HCT116 (cell line): ENCODE results near the gene RFX3. TPM values are rescaled to one million over a fixed set of nuclear protein-coding genes. Genes with fewer than 3 reads are reported as not detected.

Experiments used
- ATAC-seq: fragments of 200-7000 bp; cut with Tn5 transposase; 2 replicates; pipeline ENCODE4 v1.9.1; 2020; ENCODE audit warnings: mild to moderate bottlenecking, moderate library complexity
- BruUV-seq: library from RNA; stranded (reverse); fragments of 400-500 nt; replicated peaks from 2 replicates; lab custom pipeline; 2021; lab: Mats Ljungman, UMichigan
- CTCF ChIA-PET: fragments of 300-600 bp; sonication (Branson Sonifier 250); formaldehyde crosslinking; loops from one replicate; lab custom pipeline; 2021; ENCODE audit warnings: antibody characterized with exemption; lab: Charles Lee
- POLR2A ChIA-PET: fragments of 300-600, 350-600 bp; sonication (Branson Sonifier 250); formaldehyde crosslinking; loops from one replicate; lab custom pipeline; 2021; ENCODE audit warnings: antibody characterized with exemption; lab: Charles Lee
- RAD21 ChIA-PET, 2 experiments: fragments of 300-600 bp; sonication (Branson Sonifier 250); formaldehyde crosslinking; loops; one replicate each; lab custom pipeline; 2023; ENCODE audit warnings: low total read pairs in 2 of 2; ENCODE audit not compliant: uncharacterized antibody in 2 of 2, unreplicated experiment in 2 of 2, low non-redundant PET in 1 of 2; lab: Charles Lee
- DNase-seq: peaks from one replicate; pipeline ENCODE4 v3.0.0-alpha.2; 2010; ENCODE audit warnings: low read depth, low spot score
- H2AFZ ChIP-seq: fragments of 200-600 bp; shearing (Covaris generic), sonication (generic); 2 replicates; pipeline ENCODE4 v1.6.1; 2017; ENCODE audit warnings: low read depth, mixed run types, mixed read lengths, antibody characterized with exemption, low read length; ENCODE audit not compliant: poor library complexity, severe bottlenecking
- H3K27ac ChIP-seq: 2 replicates; pipeline ENCODE4 v1.5.1; 2012; ENCODE audit warnings: low read depth, low read length
- H3K27me3 ChIP-seq: fragments of 200-600 bp; sonication (generic); 2 replicates; pipeline ENCODE4 v1.6.1; 2016; ENCODE audit warnings: mixed run types, low read length, mixed read lengths; ENCODE audit not compliant: insufficient read depth
- H3K36me3 ChIP-seq, 2 experiments: fragments of 200-500 bp in 1 of 2; fragments of 200-600 bp in 1 of 2; sonication (Bioruptor generic) in 1 of 2; sonication (generic) in 1 of 2; 2 replicates each; pipeline versions ENCODE4 v1.5.1 to v1.6.1; 2014 to 2016; ENCODE audit warnings: low read length in 2 of 2, inconsistent platforms in 1 of 2, mixed read lengths in 1 of 2, mixed run types in 1 of 2; ENCODE audit not compliant: insufficient read depth in 2 of 2, control insufficient read depth in 1 of 2
- H3K4me1 ChIP-seq, 2 experiments: fragments of 200-600 bp in 1 of 2; sonication (generic) in 1 of 2; 2 replicates each; pipeline versions ENCODE4 v1.5.1 to v1.6.1; 2012 to 2017; ENCODE audit warnings: low read length in 2 of 2, inconsistent platforms in 1 of 2, mild to moderate bottlenecking in 1 of 2, mixed read lengths in 1 of 2, mixed run types in 1 of 2, moderate library complexity in 1 of 2; ENCODE audit not compliant: insufficient read depth in 2 of 2, control insufficient read depth in 1 of 2
- H3K4me2 ChIP-seq: fragments of 200-600 bp; sonication (generic); 2 replicates; pipeline ENCODE4 v1.6.1; 2017; ENCODE audit warnings: mixed run types, low read length, mixed read lengths
- H3K4me3 ChIP-seq, 2 experiments: fragments of 200-600 bp in 1 of 2; sonication (generic) in 1 of 2; replicated peaks in 1 of 2; 2 replicates each; pipeline ENCODE4 v1.5.1; 2011 to 2016; ENCODE audit warnings: low read length in 2 of 2, control low read depth in 1 of 2, low read depth in 1 of 2, mild to moderate bottlenecking in 1 of 2, mixed read lengths in 1 of 2, mixed run types in 1 of 2
- H3K79me2 ChIP-seq: fragments of 200-600 bp; sonication (generic); 2 replicates; pipeline ENCODE4 v1.6.1; 2017; ENCODE audit warnings: mild to moderate bottlenecking, mixed run types, low read length, moderate library complexity, mixed read lengths; ENCODE audit not compliant: insufficient read depth
- H3K9ac ChIP-seq: fragments of 200-600 bp; sonication (generic); 2 replicates; pipeline ENCODE4 v1.6.1; 2016; ENCODE audit warnings: low read length, mixed read lengths
- H3K9me2 ChIP-seq: fragments of 200-600 bp; sonication (generic), shearing (Covaris generic); 2 replicates; pipeline ENCODE4 v1.6.1; 2017; ENCODE audit warnings: mixed run types, mild to moderate bottlenecking, moderate library complexity; ENCODE audit not compliant: insufficient read depth
- H3K9me3 ChIP-seq, 2 experiments: fragments of 200-500 bp in 1 of 2; fragments of 200-600 bp in 1 of 2; sonication (Bioruptor generic) in 1 of 2; sonication (generic) in 1 of 2; 2 replicates each; pipeline ENCODE4 v1.6.1; 2014 to 2017; ENCODE audit warnings: low read length in 2 of 2, mixed read lengths in 2 of 2, inconsistent platforms in 1 of 2, low read depth in 1 of 2, mild to moderate bottlenecking in 1 of 2, mixed run types in 1 of 2, moderate library complexity in 1 of 2; ENCODE audit not compliant: control insufficient read depth in 1 of 2, insufficient read depth in 1 of 2
- H4K20me1 ChIP-seq: fragments of 200-600 bp; sonication (generic), shearing (Covaris generic); 2 replicates; pipeline ENCODE4 v1.6.1; 2017; ENCODE audit warnings: mixed run types, mild to moderate bottlenecking, moderate library complexity; ENCODE audit not compliant: insufficient read depth
- CEBPB ChIP-seq: IDR thresholded peaks from 2 replicates; pipeline ENCODE4 v1.6.1; 2012; ENCODE audit warnings: low read depth
- EGR1 ChIP-seq: IDR thresholded peaks from 2 replicates; pipeline ENCODE4 v1.6.1; 2012; ENCODE audit warnings: low read depth
- ELF1 ChIP-seq: IDR thresholded peaks from 2 replicates; pipeline ENCODE4 v1.6.1; 2012; ENCODE audit warnings: low read depth, borderline replicate concordance
- EZH2 ChIP-seq: fragments of 200-600 bp; sonication (generic); IDR thresholded peaks from 2 replicates; pipeline ENCODE4 v1.6.1; 2017; ENCODE audit warnings: antibody characterized with exemption, mixed run types
- EZH2phosphoT487 ChIP-seq: fragments of 200-600 bp; IDR thresholded peaks from 2 replicates; pipeline ENCODE4 v1.6.1; 2018; ENCODE audit warnings: antibody characterized with exemption, borderline replicate concordance
- FOSL1 ChIP-seq: IDR thresholded peaks from 2 replicates; pipeline ENCODE4 v1.6.1; 2012; ENCODE audit warnings: low read depth
- POLR2A ChIP-seq: IDR thresholded peaks from 2 replicates; pipeline ENCODE4 v1.7.0; 2011; ENCODE audit warnings: borderline replicate concordance; ENCODE audit not compliant: insufficient read depth, insufficient read length; ENCODE audit errors: extremely low read depth
- POLR2AphosphoS5 ChIP-seq: IDR thresholded peaks from 2 replicates; pipeline ENCODE4 v1.6.1; 2011; ENCODE audit warnings: mild to moderate bottlenecking, low read depth, low read length, moderate library complexity
- TCF7L2 ChIP-seq: IDR thresholded peaks from 2 replicates; pipeline ENCODE4 v1.7.0; 2011; ENCODE audit warnings: borderline replicate concordance, inconsistent platforms; ENCODE audit not compliant: insufficient read depth, insufficient read length; ENCODE audit errors: extremely low read depth
- ZBTB33 ChIP-seq: IDR thresholded peaks from 2 replicates; pipeline ENCODE4 v1.6.1; 2011; ENCODE audit warnings: mild to moderate bottlenecking, low read length, moderate library complexity; ENCODE audit not compliant: insufficient replicate concordance; ENCODE audit errors: extremely low read depth
- ZFX ChIP-seq: fragments of 450-650 bp; IDR thresholded peaks from 2 replicates; pipeline ENCODE4 v1.6.1; 2017
- ZNF274 ChIP-seq: fragments of 200-500 bp; sonication (Bioruptor generic); IDR thresholded peaks from 2 replicates; pipeline ENCODE4 v1.6.1; 2014; ENCODE audit warnings: mild to moderate bottlenecking, low read depth, low read length, inconsistent platforms
- intact Hi-C: fragments of 100-400 bp; cut with micrococcal nuclease; formaldehyde crosslinking; loops from 2 replicates; pipeline ENCODE4 v1.10.0; 2022
- total RNA-seq: library from RNA; stranded (reverse); gene quantifications from one replicate; pipeline ENCODE4 v1.2.1, GENCODE V29; 2021; ENCODE audit not compliant: unreplicated experiment
- TF ChIP-seq, protein P1 (sequence below): IDR thresholded peaks from 2 replicates; pipeline ENCODE4 v1.6.1; 2012; ENCODE audit warnings: low read depth
- TF ChIP-seq, protein P2 (sequence below): IDR thresholded peaks from 2 replicates; pipeline ENCODE4 v1.6.1; 2012

Gene RFX3
- total RNA-seq, 1 experiment from 2014 or later: 11.8 TPM

GRCh38 chr9:3288686-3289085 is 237.1 kb downstream of the RFX3 start:
- no peak for ATAC-seq
- no peak overlapping the region for H3K9ac ChIP-seq
- no peak overlapping the region for H3K4me3 ChIP-seq
- H3K9me3 ChIP-seq: no peaks in the 10 kb centered on the region
- RAD21 ChIA-PET: no interaction called here
- intact Hi-C loops: no loop called here
- BruUV-seq: no TSS peak
- H3K79me2 ChIP-seq: no peaks in the 10 kb centered on the region
- no peaks in the 10 kb centered on the region for H3K4me1 ChIP-seq
- H2AFZ ChIP-seq: no peak overlapping the region
- no peaks in the 10 kb centered on the region for H4K20me1 ChIP-seq
- DNase-seq: no peak
- H3K4me2 ChIP-seq: no peak overlapping the region
- POLR2A ChIA-PET: no interaction called here
- no peaks in the 10 kb centered on the region for H3K9me2 ChIP-seq
- TF ChIP-seq EGR1: no peak
- no peak for TF ChIP-seq EZH2
- CTCF ChIA-PET: no interaction called here
- no peak overlapping the region for H3K27ac ChIP-seq
- no peaks in the 10 kb centered on the region for H3K27me3 ChIP-seq
- H3K36me3 ChIP-seq: no peaks in the 10 kb centered on the region

DNA sequence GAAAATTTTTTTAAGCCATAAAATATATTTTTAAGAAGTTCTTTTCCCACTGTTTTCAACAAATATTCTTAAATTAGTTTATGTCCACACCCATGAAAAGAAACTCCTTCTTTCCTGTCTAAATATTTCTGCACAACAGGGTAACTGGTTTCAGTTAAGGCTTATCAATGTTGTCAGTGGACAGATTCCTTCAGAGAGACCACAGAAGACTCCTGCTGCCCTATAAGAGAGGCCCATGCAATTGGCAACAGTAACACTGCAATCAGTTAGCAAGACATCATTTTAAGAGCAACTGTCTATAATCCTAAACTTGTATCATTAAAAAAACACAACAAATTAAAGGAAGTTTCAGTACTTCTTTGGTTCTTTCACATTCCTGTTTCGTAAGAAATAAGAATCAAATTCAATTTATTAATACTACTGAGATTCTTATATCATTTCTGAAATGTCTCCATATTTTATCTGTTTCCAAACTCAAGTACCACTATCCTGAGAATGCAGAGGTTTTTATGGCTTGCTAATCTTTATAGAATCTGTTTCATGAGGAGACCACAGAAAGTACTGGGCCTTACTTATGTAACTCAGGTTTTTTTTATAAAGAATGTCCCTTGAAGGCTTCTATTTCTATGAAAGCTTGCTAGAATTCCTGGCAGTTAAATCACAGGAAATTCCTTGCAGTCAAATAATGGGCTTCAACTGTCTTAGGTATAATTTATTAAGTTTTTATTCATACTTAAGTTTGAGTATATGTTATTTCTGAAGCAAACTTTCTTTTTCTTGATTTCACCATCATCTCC is 240.2 kb downstream of the RFX3 start:
- ChIA-PET RAD21 (no interaction called here), CTCF (no interaction called here), POLR2A (no interaction called here)
- H3K4me3 ChIP-seq: no peak overlapping the region
- no peak for ATAC-seq
- no peaks in the 10 kb centered on the region for H3K9me2 ChIP-seq
- no peak overlapping the region for H3K4me2 ChIP-seq
- H3K4me1 ChIP-seq: no peaks in the 10 kb centered on the region
- intact Hi-C loops: no loop called here
- H4K20me1 ChIP-seq: no peaks in the 10 kb centered on the region
- no peaks in the 10 kb centered on the region for H3K27me3 ChIP-seq
- H3K36me3 ChIP-seq: no peaks in the 10 kb centered on the region
- BruUV-seq: no TSS peak
- H3K9me3 ChIP-seq: no peaks in the 10 kb centered on the region
- DNase-seq: no peak
- H3K9ac ChIP-seq: no peak overlapping the region
- no peak overlapping the region for H3K27ac ChIP-seq
- H3K79me2 ChIP-seq: no peaks in the 10 kb centered on the region
- H2AFZ ChIP-seq: no peak overlapping the region
- TF ChIP-seq POLR2AphosphoS5: no peak
- no peak for TF ChIP-seq ZNF274
- no peak for TF ChIP-seq TCF7L2
- no peak for TF ChIP-seq ZBTB33
- no peak for TF ChIP-seq FOSL1
- no peak for TF ChIP-seq CEBPB
- no peak for TF ChIP-seq EZH2phosphoT487
- TF ChIP-seq, protein P1, sequence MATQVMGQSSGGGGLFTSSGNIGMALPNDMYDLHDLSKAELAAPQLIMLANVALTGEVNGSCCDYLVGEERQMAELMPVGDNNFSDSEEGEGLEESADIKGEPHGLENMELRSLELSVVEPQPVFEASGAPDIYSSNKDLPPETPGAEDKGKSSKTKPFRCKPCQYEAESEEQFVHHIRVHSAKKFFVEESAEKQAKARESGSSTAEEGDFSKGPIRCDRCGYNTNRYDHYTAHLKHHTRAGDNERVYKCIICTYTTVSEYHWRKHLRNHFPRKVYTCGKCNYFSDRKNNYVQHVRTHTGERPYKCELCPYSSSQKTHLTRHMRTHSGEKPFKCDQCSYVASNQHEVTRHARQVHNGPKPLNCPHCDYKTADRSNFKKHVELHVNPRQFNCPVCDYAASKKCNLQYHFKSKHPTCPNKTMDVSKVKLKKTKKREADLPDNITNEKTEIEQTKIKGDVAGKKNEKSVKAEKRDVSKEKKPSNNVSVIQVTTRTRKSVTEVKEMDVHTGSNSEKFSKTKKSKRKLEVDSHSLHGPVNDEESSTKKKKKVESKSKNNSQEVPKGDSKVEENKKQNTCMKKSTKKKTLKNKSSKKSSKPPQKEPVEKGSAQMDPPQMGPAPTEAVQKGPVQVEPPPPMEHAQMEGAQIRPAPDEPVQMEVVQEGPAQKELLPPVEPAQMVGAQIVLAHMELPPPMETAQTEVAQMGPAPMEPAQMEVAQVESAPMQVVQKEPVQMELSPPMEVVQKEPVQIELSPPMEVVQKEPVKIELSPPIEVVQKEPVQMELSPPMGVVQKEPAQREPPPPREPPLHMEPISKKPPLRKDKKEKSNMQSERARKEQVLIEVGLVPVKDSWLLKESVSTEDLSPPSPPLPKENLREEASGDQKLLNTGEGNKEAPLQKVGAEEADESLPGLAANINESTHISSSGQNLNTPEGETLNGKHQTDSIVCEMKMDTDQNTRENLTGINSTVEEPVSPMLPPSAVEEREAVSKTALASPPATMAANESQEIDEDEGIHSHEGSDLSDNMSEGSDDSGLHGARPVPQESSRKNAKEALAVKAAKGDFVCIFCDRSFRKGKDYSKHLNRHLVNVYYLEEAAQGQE: no peak
- no peak for TF ChIP-seq POLR2A
- TF ChIP-seq ZFX: no peak
- TF ChIP-seq ELF1: no peak
- no peak for TF ChIP-seq EGR1
- TF ChIP-seq, protein P2, sequence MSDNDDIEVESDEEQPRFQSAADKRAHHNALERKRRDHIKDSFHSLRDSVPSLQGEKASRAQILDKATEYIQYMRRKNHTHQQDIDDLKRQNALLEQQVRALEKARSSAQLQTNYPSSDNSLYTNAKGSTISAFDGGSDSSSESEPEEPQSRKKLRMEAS: no peak
